ENCODE results near the gene ADRA1B. TPM values are rescaled to one million over a fixed set of nuclear protein-coding genes. Genes with fewer than 3 reads are reported as not detected.

Gene ADRA1B
- polyA plus RNA-seq, 2 of the 4 experiments (the other 2 are of a cell fraction) = 4.4 to 8.5 TPM

- POLR2A ChIA-PET = no interaction called here
- FAIRE-seq (no peak), DNase-seq (ENCODE audit: low read depth in 1 of 2, low spot score in 1 of 2) (no peak), ATAC-seq (no peak)
- peaks cover 10% of the 10 kb centered on the region for H3K4me1 ChIP-seq
- no peak overlapping the region for H3K4me3 ChIP-seq
- TF ChIP-seq RFX5 (IDR thresholded peaks at IDR 0.05) = no peak
- TF ChIP-seq RAD21 (conservative IDR thresholded peaks at IDR 0.05 in 1 of 2, IDR thresholded peaks at IDR 0.05 in 1 of 2) = no peak
- TF ChIP-seq TFCP2L1 (CRISPR knock-in tag; IDR thresholded peaks at IDR 0.05) = no peak
- no peak for TF ChIP-seq HMGXB4 (CRISPR knock-in tag; IDR thresholded peaks at IDR 0.05; ENCODE audit: borderline replicate concordance)
- no peak for TF ChIP-seq RARB (CRISPR knock-in tag; IDR thresholded peaks at IDR 0.05)
- TF ChIP-seq ATOH8 (CRISPR knock-in tag; IDR thresholded peaks at IDR 0.05; ENCODE audit: low read depth) = no peak
- CTCF ChIA-PET = interaction anchor here (0.6 kb wide), 1 partner anchor 557 kb away, joined by 4 read pairs; no protein-coding TSS in a partner anchor
- no peak overlapping the region for H3K27ac ChIP-seq
- H3K4me2 ChIP-seq = no peak overlapping the region
- WGBS (ENCODE audit: missing lambda C conversion rate) = 81% methylated on average over 5 of the region's 5 CpGs
- no peaks in the 10 kb centered on the region for H3K9me3 ChIP-seq
Measured at GRCh38 chr5:159888860-159889259, 27.4 kb upstream of the ADRA1B start.

GRCh38 chr5:159890141-159890540, 26.1 kb upstream of the ADRA1B start:
- no peak overlapping the region for H3K27ac ChIP-seq
- no peak overlapping the region for H3K4me2 ChIP-seq
- CTCF ChIA-PET = no interaction called here
- 35% methylated on average over 1 of the region's 1 CpG for whole genome bisulfite sequencing (ENCODE audit: missing lambda C conversion rate)
- H3K4me3 ChIP-seq = no peak overlapping the region
- TF ChIP-seq FOSB (CRISPR knock-in tag; IDR thresholded peaks at IDR 0.05) (no peak), HES2 (IDR thresholded peaks at IDR 0.05) (no peak), ZFP36 (IDR thresholded peaks at IDR 0.05; ENCODE audit: borderline replicate concordance, partially characterized antibody) (no peak), HOXB13 (CRISPR knock-in tag; IDR thresholded peaks at IDR 0.05; ENCODE audit: low read depth) (no peak), PBX3 (IDR thresholded peaks at IDR 0.05) (no peak), MAZ (IDR thresholded peaks at IDR 0.05; ENCODE audit: borderline replicate concordance, low read depth, low read length) (no peak), CBX8 (IDR thresholded peaks at IDR 0.05) (no peak)
- POLR2A ChIA-PET = no interaction called here
- peaks cover 15% of the 10 kb centered on the region for H3K4me1 ChIP-seq
- FAIRE-seq (no peak), DNase-seq (ENCODE audit: low read depth in 1 of 2, low spot score in 1 of 2) (no peak), ATAC-seq (no peak)
- H3K9me3 ChIP-seq = no peaks in the 10 kb centered on the region

GRCh38 chr5:159891371-159891770, 24.9 kb upstream of the ADRA1B start:
- ATAC-seq = no peak
- TF ChIP-seq POLR2A (IDR thresholded peaks at IDR 0.05; ENCODE audit: low read length) (no peak), HOXA7 (CRISPR knock-in tag; IDR thresholded peaks at IDR 0.05) (no peak), ZNF302 (CRISPR knock-in tag; IDR thresholded peaks at IDR 0.05) (no peak), BHLHE40 (IDR thresholded peaks at IDR 0.05; ENCODE audit: low read depth, low read length) (no peak), CHD2 (IDR thresholded peaks at IDR 0.05; ENCODE audit: low read length, partially characterized antibody) (no peak), FOSB (CRISPR knock-in tag; IDR thresholded peaks at IDR 0.05) (no peak), ELK1 (IDR thresholded peaks at IDR 0.05; ENCODE audit: low read depth, low read length) (no peak), BCL3 (IDR thresholded peaks at IDR 0.05) (no peak), MYC (IDR thresholded peaks at IDR 0.05; ENCODE audit: borderline replicate concordance, low read length) (no peak), HDAC2 (IDR thresholded peaks at IDR 0.05) (no peak), JUNB (IDR thresholded peaks at IDR 0.05) (no peak), FOSL2 (IDR thresholded peaks at IDR 0.05) (no peak), FOSL2 (CRISPR knock-in tag; IDR thresholded peaks at IDR 0.05) (no peak)
- H3K4me1 ChIP-seq = peaks cover 15% of the 10 kb centered on the region
- no peaks in the 10 kb centered on the region for H3K9me3 ChIP-seq
- no peak for DNase-seq (ENCODE audit: low read depth in 1 of 2, low spot score in 1 of 2)
- POLR2A ChIA-PET = no interaction called here
- H3K27ac ChIP-seq = no peak overlapping the region
- FAIRE-seq = no peak
- WGBS (ENCODE audit: missing lambda C conversion rate) = 74% methylated on average over 5 of the region's 5 CpGs
- CTCF ChIA-PET = interaction anchor here (0.8 to 0.9 kb wide), 2 partner anchors 21 to 25 kb away, joined by 3 read pairs; partner anchors contain the start of gene ADRA1B
- no peak overlapping the region for H3K4me3 ChIP-seq
- H3K4me2 ChIP-seq = no peak overlapping the region

Measured in A549 (cell line).